ENCODE data around the gene SCFD2. TPM values are rescaled to one million over a fixed set of nuclear protein-coding genes. Genes with fewer than 3 reads are reported as not detected.

The SCFD2 gene
- total RNA-seq, 4 donors from 2014 or later: 14.3 to 37.8 (median 27.7) TPM

DNA sequence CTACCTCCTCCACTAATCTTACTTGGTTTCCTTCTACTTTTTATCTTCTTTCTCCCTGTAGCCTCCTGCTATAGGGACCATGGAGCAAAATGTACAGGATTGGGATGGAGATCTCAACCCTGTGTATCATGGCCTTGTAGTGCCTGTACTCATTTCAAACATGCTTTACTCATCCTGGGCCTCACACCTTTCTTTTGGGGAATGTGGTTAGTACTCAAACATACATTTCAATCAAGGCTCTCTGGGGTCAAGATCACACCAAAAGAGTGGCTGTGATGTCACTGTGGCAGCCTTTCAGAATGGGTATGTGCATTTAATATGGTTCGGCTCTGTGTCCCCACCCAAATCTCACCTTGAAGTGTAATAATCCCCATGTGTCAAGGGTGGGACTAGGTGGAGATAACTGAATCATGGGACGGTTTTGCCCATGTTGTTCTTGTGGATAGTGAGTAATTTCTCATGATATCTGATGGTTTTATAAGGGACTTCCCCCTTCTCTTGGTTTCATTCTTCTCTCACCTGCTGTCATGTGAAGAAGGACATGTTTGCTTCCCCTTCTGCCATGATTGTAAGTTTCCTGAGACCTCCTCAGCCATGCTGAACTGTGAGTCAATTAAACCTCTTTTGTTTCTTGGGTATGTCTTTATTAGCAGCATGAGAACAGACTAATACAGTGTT lies 298.6 kb downstream of the SCFD2 start:
- intact Hi-C loops (cut with DNase I): no loop called here
- peaks cover 0 to 6% (median 0%) of the 10 kb centered on the region in 3 donors for H3K36me3 ChIP-seq
- H3K27ac ChIP-seq: no peak overlapping the region
- no peaks in the 10 kb centered on the region for H3K4me1 ChIP-seq
- TF ChIP-seq POLR2A (IDR thresholded peaks at IDR 0.05) (no peak), CTCF (IDR thresholded peaks at IDR 0.05) (no peak)
- WGBS, 2 donors: 100% methylated on average over 2 of the region's 2 CpGs
- no peak overlapping the region for H3K4me3 ChIP-seq
- DNase-seq: no peak
- H3K9me3 ChIP-seq: no peaks in the 10 kb centered on the region
- no peaks in the 10 kb centered on the region for H3K27me3 ChIP-seq

GRCh38 chr4:53066155-53066554 lies 299.7 kb downstream of the SCFD2 start:
- H3K27me3 ChIP-seq: no peaks in the 10 kb centered on the region
- intact Hi-C loops (cut with DNase I): no loop called here
- no peak for DNase-seq
- 92 to 100% methylated on average over 1 of the region's 1 CpG for WGBS, 2 donors
- H3K4me1 ChIP-seq: no peaks in the 10 kb centered on the region
- H3K4me3 ChIP-seq: no peak overlapping the region
- no peaks in the 10 kb centered on the region for H3K9me3 ChIP-seq
- no peak for TF ChIP-seq CTCF (IDR thresholded peaks at IDR 0.05)
- no peak for TF ChIP-seq POLR2A (IDR thresholded peaks at IDR 0.05)
- H3K27ac ChIP-seq: no peak overlapping the region
- H3K36me3 ChIP-seq: peaks cover 0 to 6% (median 0%) of the 10 kb centered on the region in 3 donors

- no peak overlapping the region for H3K27ac ChIP-seq
- intact Hi-C loops (cut with DNase I): no loop called here
- H3K4me1 ChIP-seq: no peaks in the 10 kb centered on the region
- H3K4me3 ChIP-seq: no peak overlapping the region
- TF ChIP-seq POLR2A (IDR thresholded peaks at IDR 0.05): no peak
- TF ChIP-seq CTCF (IDR thresholded peaks at IDR 0.05): no peak
- H3K9me3 ChIP-seq: no peaks in the 10 kb centered on the region
- H3K27me3 ChIP-seq: no peaks in the 10 kb centered on the region
- 0 to 25% methylated on average over 1 of the region's 1 CpG for WGBS, 2 donors
- peaks cover 0 to 6% (median 0%) of the 10 kb centered on the region in 3 donors for H3K36me3 ChIP-seq
- DNase-seq: no peak
These were observed 301.3 kb downstream of the SCFD2 start for GRCh38 chr4:53064609-53065008.

DNA sequence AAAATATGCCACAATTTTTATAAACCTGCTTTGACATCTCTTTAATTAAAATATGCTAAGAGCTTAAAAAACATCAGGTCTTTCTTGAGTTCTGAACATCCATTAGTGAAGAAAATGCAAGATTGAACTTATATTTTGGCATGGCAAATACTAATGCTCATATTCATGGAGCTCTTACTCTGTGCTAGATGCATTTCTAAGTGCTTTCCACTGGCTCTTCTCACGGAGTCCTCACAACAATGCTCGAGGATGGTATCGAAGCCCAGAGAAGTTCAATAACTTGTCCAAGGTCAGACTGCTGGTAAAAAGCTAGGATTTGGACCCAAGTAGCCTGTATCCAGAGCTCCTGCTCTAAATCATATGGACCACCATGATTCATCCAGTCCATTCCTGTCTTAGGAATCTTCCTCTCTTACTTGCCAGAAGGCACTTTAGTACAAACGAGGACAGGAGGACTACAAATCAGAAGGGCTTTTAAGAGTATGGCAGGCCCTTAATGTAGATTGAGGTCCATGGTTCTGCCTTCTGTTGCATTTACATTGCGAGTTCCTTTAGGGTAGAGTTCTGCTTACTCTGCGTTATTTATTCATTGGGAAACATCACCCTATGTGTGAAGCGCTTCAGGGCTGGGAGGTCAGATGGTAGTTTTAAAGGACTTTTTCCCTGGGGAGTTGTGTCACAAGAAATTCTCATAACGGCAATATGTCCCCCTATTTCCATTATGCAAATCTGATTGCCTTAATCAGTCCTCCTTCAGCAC lies 304.6 kb downstream of the SCFD2 start:
- Histone ChIP-seq H3K36me3 (no peaks in the 10 kb centered on the region), H3K4me1 (no peaks in the 10 kb centered on the region), H3K4me3 (no peak overlapping the region), H3K27ac (no peak overlapping the region), H3K27me3 (no peaks in the 10 kb centered on the region), H3K9me3 (no peaks in the 10 kb centered on the region)
- 96% methylated on average over 8 of the region's 8 CpGs for WGBS, 2 donors
- no peak for DNase-seq
- TF ChIP-seq POLR2A (IDR thresholded peaks at IDR 0.05) (no peak), CTCF (IDR thresholded peaks at IDR 0.05) (no peak)
- intact Hi-C loops (cut with DNase I): no loop called here

DNA sequence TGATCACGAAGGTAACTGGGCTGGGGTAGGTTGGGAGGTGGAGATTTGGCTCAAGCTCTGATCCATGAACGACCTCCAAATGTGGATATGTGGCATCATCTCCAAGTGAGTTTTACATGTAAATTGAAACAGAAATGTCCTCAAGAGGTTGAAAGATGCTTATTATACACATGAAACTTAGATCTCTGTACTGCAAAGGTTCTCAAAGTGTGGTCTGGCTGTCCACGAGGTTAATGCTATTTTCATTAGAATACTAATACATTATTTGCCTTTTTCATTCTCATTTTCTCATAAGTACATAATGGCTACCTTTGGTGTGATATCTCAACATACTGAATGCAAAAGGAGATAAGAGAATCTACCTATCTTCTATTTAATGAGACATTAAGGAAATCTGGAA lies 305.6 kb downstream of the SCFD2 start:
- 83 to 84% methylated on average over 3 of the region's 3 CpGs for WGBS, 2 donors
- H3K36me3 ChIP-seq: no peaks in the 10 kb centered on the region
- H3K4me1 ChIP-seq: no peaks in the 10 kb centered on the region
- H3K27me3 ChIP-seq: no peaks in the 10 kb centered on the region
- DNase-seq: no peak
- intact Hi-C loops (cut with DNase I): no loop called here
- H3K27ac ChIP-seq: no peak overlapping the region
- H3K4me3 ChIP-seq: no peak overlapping the region
- no peak for TF ChIP-seq CTCF (IDR thresholded peaks at IDR 0.05)
- TF ChIP-seq POLR2A (IDR thresholded peaks at IDR 0.05): no peak
- no peaks in the 10 kb centered on the region for H3K9me3 ChIP-seq
